ENCODE data around the gene POC1A. TPM values are rescaled to one million over a fixed set of nuclear protein-coding genes. Genes with fewer than 3 reads are reported as not detected.
A peak's percentile ranks its signal among the peaks of the same experiment; 100 is the strongest.

POC1A gene
- total and polyA plus RNA-seq, 2 donors (not counting 3 experiments of a cell fraction or from before 2014, with no cell fraction given), result 14.8 to 19.4 TPM

DNA sequence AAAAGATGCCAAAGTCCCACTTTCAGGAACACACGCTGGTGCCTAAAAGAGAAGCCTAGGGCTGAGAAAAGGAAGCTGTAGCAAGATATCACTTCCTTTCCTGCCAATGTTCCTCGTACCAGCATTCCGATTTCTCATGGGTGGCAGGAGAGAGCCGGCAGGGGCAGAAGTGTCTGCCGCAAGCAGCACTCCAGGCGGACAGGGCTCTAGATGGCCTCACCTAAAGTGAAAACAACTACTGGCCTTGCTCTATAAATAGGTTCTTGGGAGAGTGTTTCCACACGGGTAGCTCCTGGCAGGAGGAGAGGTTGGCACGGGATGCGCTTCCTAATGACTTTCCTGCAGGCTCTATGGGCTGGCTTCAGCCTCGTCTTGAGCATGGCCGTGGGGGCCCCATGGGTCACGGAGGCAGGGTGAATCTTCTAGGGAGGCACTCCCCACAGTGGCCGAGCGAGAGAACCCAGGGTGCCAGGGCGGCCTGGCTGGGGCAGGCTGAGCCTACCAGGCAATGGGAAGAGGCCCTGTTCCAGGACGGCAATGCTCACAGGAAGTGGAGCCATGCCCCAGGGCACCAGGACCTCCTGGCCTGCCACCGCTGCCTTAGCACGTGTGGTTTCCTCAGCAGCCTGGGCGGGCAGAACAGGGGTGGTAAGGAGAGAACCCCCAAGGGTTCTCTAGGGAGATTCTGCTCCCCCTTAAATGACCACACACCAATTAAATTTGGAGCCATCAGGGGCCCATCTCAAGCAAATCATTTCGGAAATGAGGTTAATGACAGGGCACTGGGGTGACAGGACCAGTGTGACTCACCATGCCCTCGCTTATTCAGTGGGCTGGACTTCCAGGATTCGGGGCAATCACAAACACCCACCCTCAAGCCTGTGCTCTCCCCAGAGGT lies 83.2 kb downstream of the POC1A start:
- no peaks in the 10 kb centered on the region for H3K9me3 ChIP-seq (replicated peaks; ENCODE audit: control insufficient read depth, insufficient read depth, low read length)
- H3K4me1 ChIP-seq (ENCODE audit: control insufficient read depth, extremely low read depth, insufficient read depth, low read length), result peaks cover 15% of the 10 kb centered on the region
- no peak overlapping the region for H2AFZ ChIP-seq (ENCODE audit: low read depth, low read length)
- CTCF ChIA-PET, result interaction anchor here (0.9 to 2.5 kb wide), 5 partner anchors 14 to 52 kb away, joined by 3 to 19 read pairs (median 5); partner anchors contain the start of gene DUSP7
- no peaks in the 10 kb centered on the region for H3K79me2 ChIP-seq (ENCODE audit: control insufficient read depth, insufficient read depth, low read length)
- H3K4me2 ChIP-seq (ENCODE audit: insufficient read depth, low read length), result no peak overlapping the region
- intact Hi-C loops (cut with micrococcal nuclease) (loop anchor here (2.0 kb wide), 1 partner anchor 16 kb away; no protein-coding TSS in a partner anchor), dilution Hi-C loops (cut with MboI; ENCODE audit: extremely low pct_ligation_motif_present, low sequenced_read_pairs) (no loop called here)
- peak; percentile 59 for FAIRE-seq
- DNase-seq (ENCODE audit: low read depth, low spot score), result peak; percentile 57
- POLR2A ChIA-PET, result interaction anchor here (0.8 kb wide), 1 partner anchor 16 kb away, joined by 3 read pairs; no protein-coding TSS in a partner anchor
- TF ChIP-seq MYC (IDR thresholded peaks at IDR 0.05; ENCODE audit: low read depth, low read length), result peak; percentile 25
- TF ChIP-seq JUN (IDR thresholded peaks at IDR 0.05; ENCODE audit: borderline replicate concordance, insufficient read depth, insufficient read length, low read depth), result peak; percentile 12
- no peak for TF ChIP-seq EZH2 (IDR thresholded peaks at IDR 0.05; ENCODE audit: borderline replicate concordance, low read depth, low read length, severe bottlenecking)
- H3K4me3 ChIP-seq (replicated peaks in 1 of 3; ENCODE audit: insufficient read depth in 1 of 3, low read depth in 1 of 3, low read length in 3 of 3), result no peak overlapping the region
- H3K27me3 ChIP-seq (ENCODE audit: control insufficient read depth in 2 of 2, insufficient read depth in 2 of 2, low read length in 2 of 2), result no peaks in the 10 kb centered on the region
- no peaks in the 10 kb centered on the region for H4K20me1 ChIP-seq (replicated peaks; ENCODE audit: control insufficient read depth, extremely low read depth, insufficient read depth, low read length)
- no peak overlapping the region for H3K9ac ChIP-seq (replicated peaks; ENCODE audit: extremely low read depth, insufficient read depth, low read length)
- no peaks in the 10 kb centered on the region for H3K36me3 ChIP-seq (ENCODE audit: control insufficient read depth in 2 of 2, extremely low read depth in 1 of 2, insufficient read depth in 2 of 2, low read length in 2 of 2)
- H3K9me1 ChIP-seq (replicated peaks; ENCODE audit: control insufficient read depth, extremely low read depth, insufficient read depth, low read length), result no peaks in the 10 kb centered on the region
- no peak overlapping the region for H3K27ac ChIP-seq (ENCODE audit: insufficient read depth, low read depth, low read length)
- no TSS peak for BruUV-seq (replicated peaks)

DNA sequence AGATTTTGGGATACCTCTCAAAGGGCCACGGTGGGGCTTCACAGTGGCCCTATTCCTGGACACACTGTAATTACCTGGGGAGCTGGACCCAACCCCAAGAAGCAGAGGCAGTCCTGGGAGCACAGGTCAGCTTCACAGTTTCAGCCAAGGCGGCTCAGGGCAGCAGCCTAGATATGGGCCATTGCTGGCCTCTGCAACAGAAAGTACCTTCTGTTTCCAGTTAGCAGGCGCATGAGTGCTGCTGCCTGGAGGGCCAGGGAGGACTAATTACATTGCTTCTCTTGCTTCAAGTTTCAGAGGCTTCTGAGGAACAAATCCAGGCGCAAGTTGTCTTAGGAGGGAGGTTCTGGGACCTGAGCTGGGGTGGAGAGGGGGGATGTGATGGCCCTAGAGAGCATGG lies 84.4 kb downstream of the POC1A start:
- no peaks in the 10 kb centered on the region for H3K36me3 ChIP-seq (ENCODE audit: control insufficient read depth in 2 of 2, extremely low read depth in 1 of 2, insufficient read depth in 2 of 2, low read length in 2 of 2)
- POLR2A ChIA-PET, result no interaction called here
- dilution Hi-C loops (cut with MboI; ENCODE audit: extremely low pct_ligation_motif_present, low sequenced_read_pairs), result no loop called here
- CTCF ChIA-PET, result interaction anchor here (1.5 to 2.5 kb wide), 4 partner anchors 13 to 53 kb away, joined by 4 to 19 read pairs (median 6); partner anchors contain the start of gene DUSP7
- H2AFZ ChIP-seq (ENCODE audit: low read depth, low read length), result no peak overlapping the region
- BruUV-seq (replicated peaks), result no TSS peak
- H3K27ac ChIP-seq (ENCODE audit: insufficient read depth, low read depth, low read length), result no peak overlapping the region
- no peak overlapping the region for H3K4me3 ChIP-seq (replicated peaks in 1 of 3; ENCODE audit: insufficient read depth in 1 of 3, low read depth in 1 of 3, low read length in 3 of 3)
- no peak overlapping the region for H3K9ac ChIP-seq (replicated peaks; ENCODE audit: extremely low read depth, insufficient read depth, low read length)
- no peak overlapping the region for H3K4me2 ChIP-seq (ENCODE audit: insufficient read depth, low read length)
- TF ChIP-seq, protein P1, sequence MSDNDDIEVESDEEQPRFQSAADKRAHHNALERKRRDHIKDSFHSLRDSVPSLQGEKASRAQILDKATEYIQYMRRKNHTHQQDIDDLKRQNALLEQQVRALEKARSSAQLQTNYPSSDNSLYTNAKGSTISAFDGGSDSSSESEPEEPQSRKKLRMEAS (IDR thresholded peaks at IDR 0.05; ENCODE audit: insufficient read depth, insufficient read length), result no peak
- TF ChIP-seq EZH2 (IDR thresholded peaks at IDR 0.05; ENCODE audit: borderline replicate concordance, low read depth, low read length, severe bottlenecking), result no peak
- TF ChIP-seq FOS (IDR thresholded peaks at IDR 0.05; ENCODE audit: borderline replicate concordance, insufficient read depth, low read length), result no peak
- no peak for TF ChIP-seq JUN (IDR thresholded peaks at IDR 0.05; ENCODE audit: borderline replicate concordance, insufficient read depth, insufficient read length, low read depth)
- TF ChIP-seq GATA2 (IDR thresholded peaks at IDR 0.05; ENCODE audit: insufficient read depth, insufficient read length, low read depth, low read length), result no peak
- TF ChIP-seq MYC (IDR thresholded peaks at IDR 0.05; ENCODE audit: low read depth, low read length), result no peak
- H3K9me3 ChIP-seq (replicated peaks; ENCODE audit: control insufficient read depth, insufficient read depth, low read length), result no peaks in the 10 kb centered on the region
- H3K9me1 ChIP-seq (replicated peaks; ENCODE audit: control insufficient read depth, extremely low read depth, insufficient read depth, low read length), result no peaks in the 10 kb centered on the region
- peaks cover 18% of the 10 kb centered on the region for H3K4me1 ChIP-seq (ENCODE audit: control insufficient read depth, extremely low read depth, insufficient read depth, low read length)
- H4K20me1 ChIP-seq (replicated peaks; ENCODE audit: control insufficient read depth, extremely low read depth, insufficient read depth, low read length), result no peaks in the 10 kb centered on the region
- no peaks in the 10 kb centered on the region for H3K79me2 ChIP-seq (ENCODE audit: control insufficient read depth, insufficient read depth, low read length)
- no peak for FAIRE-seq
- intact Hi-C loops (cut with micrococcal nuclease), result loop anchor here (2.0 kb wide), 1 partner anchor 17 kb away; no protein-coding TSS in a partner anchor
- DNase-seq (ENCODE audit: low read depth, low spot score), result no peak
- no peaks in the 10 kb centered on the region for H3K27me3 ChIP-seq (ENCODE audit: control insufficient read depth in 2 of 2, insufficient read depth in 2 of 2, low read length in 2 of 2)

Measured in endothelial cell of umbilical vein (primary cell).